ENCODE data around the gene P2RX1.

GRCh38 chr17:3951003-3951402 is 34.7 kb upstream of the P2RX1 start:
- TF ChIP-seq CREB1 (CRISPR knock-in tag; IDR thresholded peaks at IDR 0.05; ENCODE audit: low read depth) (no peak), CTCF (conservative IDR thresholded peaks at IDR 0.05; ENCODE audit: low read depth in 2 of 2) (no peak), REST (IDR thresholded peaks at IDR 0.05; ENCODE audit: unreplicated experiment) (no peak), EZH2phosphoT487 (IDR thresholded peaks at IDR 0.05; ENCODE audit: unreplicated experiment) (no peak)
